Gastroesophageal sphincter (tissue), 4 donors: ENCODE data around the gene CIZ1. TPM values are rescaled to one million over a fixed set of nuclear protein-coding genes. Genes with fewer than 3 reads are reported as not detected.

Source experiments
- ATAC-seq: fragments of 150-250 bp; one replicate; pipeline ENCODE4 v1.9.1; 2016; ENCODE audit warnings: mild to moderate bottlenecking, moderate library complexity
- H3K27ac ChIP-seq, 4 donors: fragments of 200-600 bp; sonication (generic) in 3 of 4; 1 replicate in 3 of 4; 2 replicates in 1 of 4; pipeline ENCODE4 v1.5.1; 2016 to 2019
- H3K27me3 ChIP-seq: fragments of 200-600 bp; sonication (generic); one replicate; pipeline ENCODE4 v1.5.1; 2019
- H3K36me3 ChIP-seq, 2 donors: fragments of 200-600 bp; sonication (generic); one replicate each; pipeline ENCODE4 v1.5.1; 2019; ENCODE audit warnings: control low read depth in 1 of 2
- H3K4me1 ChIP-seq, 3 donors: fragments of 200-600 bp; sonication (generic); 1 replicate in 2 of 3; 2 replicates in 1 of 3; pipeline ENCODE4 v1.5.1; 2016 to 2019; ENCODE audit warnings: control low read depth in 2 of 3
- H3K4me3 ChIP-seq, 2 donors: fragments of 200-600 bp; sonication (generic); one replicate each; pipeline ENCODE4 v1.5.1; 2019; ENCODE audit warnings: mild to moderate bottlenecking in 1 of 2, moderate library complexity in 1 of 2
- H3K9me3 ChIP-seq, 3 donors: fragments of 200-600 bp; sonication (generic); one replicate each; pipeline ENCODE4 v1.5.1; 2017 to 2019; ENCODE audit warnings: control low read depth in 2 of 3
- EP300 ChIP-seq: sonication (generic); formaldehyde crosslinking; IDR thresholded peaks from one replicate; pipeline ENCODE4 v1.6.1; 2017; ENCODE audit warnings: antibody characterized with exemption, mild to moderate bottlenecking
- POLR2A ChIP-seq, 2 donors: fragments of 450-650 bp; IDR thresholded peaks; one replicate each; pipeline ENCODE4 v1.6.1; 2017; ENCODE audit warnings: antibody characterized with exemption in 2 of 2, mild to moderate bottlenecking in 2 of 2, moderate library complexity in 1 of 2
- POLR2AphosphoS5 ChIP-seq: sonication (generic); formaldehyde crosslinking; IDR thresholded peaks from one replicate; pipeline ENCODE4 v1.6.1; 2017; ENCODE audit warnings: antibody characterized with exemption
- WGBS, 2 donors: methylation state at CpG; one replicate each; pipeline ENCODE4 v1.1.5; 2018; ENCODE audit warnings: low coverage in 1 of 2; 5-methylcytosine and 5-hydroxymethylcytosine counted together
- total RNA-seq, 4 donors: library from RNA; depleted of rRNA; stranded (reverse); fragments of >200 nt; gene quantifications; one replicate each; pipeline ENCODE4 v1.1.0, GENCODE V29; 2016
- TF ChIP-seq, protein P1 (sequence below), 4 experiments: fragments of 200-600 bp in 2 of 4; fragments of 450-650 bp in 2 of 4; sonication (generic) in 1 of 4; IDR thresholded peaks; one replicate each; pipeline ENCODE4 v1.5.1; 2017 to 2019; ENCODE audit warnings: antibody characterized with exemption in 4 of 4, mild to moderate bottlenecking in 2 of 4, moderate library complexity in 2 of 4

Gene CIZ1
- total RNA-seq, 4 donors from 2014 or later = 41.7 to 83.9 (median 58.1) TPM

DNA sequence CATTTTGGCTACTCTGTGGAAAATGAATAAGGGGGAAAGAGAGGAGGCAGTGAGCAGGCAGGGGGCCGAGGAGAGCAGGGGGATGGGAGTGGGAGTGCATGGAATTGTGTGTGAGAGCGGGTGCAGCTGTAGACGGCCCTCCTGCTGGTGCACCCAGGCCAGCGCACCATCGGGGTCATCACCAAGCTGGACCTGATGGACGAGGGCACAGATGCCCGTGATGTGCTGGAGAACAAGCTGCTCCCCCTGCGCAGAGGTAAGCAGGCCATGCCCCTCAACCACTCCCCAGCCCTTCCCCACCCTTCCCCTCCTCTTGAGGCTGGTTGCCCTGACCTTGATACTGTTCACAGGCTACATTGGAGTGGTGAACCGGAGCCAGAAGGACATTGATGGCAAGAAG lies 28.5 kb upstream of the CIZ1 start:
- WGBS, 2 donors = 82 to 100% methylated on average over 1 to 8 of the region's 9 CpGs
- H3K27me3 ChIP-seq = no peaks in the 10 kb centered on the region
- no peak overlapping the region for H3K4me3 ChIP-seq
- H3K27ac ChIP-seq = no peak overlapping the region
- TF ChIP-seq, protein P1, sequence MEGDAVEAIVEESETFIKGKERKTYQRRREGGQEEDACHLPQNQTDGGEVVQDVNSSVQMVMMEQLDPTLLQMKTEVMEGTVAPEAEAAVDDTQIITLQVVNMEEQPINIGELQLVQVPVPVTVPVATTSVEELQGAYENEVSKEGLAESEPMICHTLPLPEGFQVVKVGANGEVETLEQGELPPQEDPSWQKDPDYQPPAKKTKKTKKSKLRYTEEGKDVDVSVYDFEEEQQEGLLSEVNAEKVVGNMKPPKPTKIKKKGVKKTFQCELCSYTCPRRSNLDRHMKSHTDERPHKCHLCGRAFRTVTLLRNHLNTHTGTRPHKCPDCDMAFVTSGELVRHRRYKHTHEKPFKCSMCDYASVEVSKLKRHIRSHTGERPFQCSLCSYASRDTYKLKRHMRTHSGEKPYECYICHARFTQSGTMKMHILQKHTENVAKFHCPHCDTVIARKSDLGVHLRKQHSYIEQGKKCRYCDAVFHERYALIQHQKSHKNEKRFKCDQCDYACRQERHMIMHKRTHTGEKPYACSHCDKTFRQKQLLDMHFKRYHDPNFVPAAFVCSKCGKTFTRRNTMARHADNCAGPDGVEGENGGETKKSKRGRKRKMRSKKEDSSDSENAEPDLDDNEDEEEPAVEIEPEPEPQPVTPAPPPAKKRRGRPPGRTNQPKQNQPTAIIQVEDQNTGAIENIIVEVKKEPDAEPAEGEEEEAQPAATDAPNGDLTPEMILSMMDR (IDR thresholded peaks at IDR 0.05) = no peak
- TF ChIP-seq POLR2AphosphoS5 = no peak
- TF ChIP-seq EP300 = no peak
- TF ChIP-seq POLR2A (IDR thresholded peaks at IDR 0.05) = no peak
- H3K36me3 ChIP-seq = peaks cover 0 to 17% of the 10 kb centered on the region in 2 donors
- no peaks in the 10 kb centered on the region for H3K9me3 ChIP-seq
- ATAC-seq = no peak
- H3K4me1 ChIP-seq = peaks cover 0 to 39% (median 5%) of the 10 kb centered on the region in 3 donors

DNA sequence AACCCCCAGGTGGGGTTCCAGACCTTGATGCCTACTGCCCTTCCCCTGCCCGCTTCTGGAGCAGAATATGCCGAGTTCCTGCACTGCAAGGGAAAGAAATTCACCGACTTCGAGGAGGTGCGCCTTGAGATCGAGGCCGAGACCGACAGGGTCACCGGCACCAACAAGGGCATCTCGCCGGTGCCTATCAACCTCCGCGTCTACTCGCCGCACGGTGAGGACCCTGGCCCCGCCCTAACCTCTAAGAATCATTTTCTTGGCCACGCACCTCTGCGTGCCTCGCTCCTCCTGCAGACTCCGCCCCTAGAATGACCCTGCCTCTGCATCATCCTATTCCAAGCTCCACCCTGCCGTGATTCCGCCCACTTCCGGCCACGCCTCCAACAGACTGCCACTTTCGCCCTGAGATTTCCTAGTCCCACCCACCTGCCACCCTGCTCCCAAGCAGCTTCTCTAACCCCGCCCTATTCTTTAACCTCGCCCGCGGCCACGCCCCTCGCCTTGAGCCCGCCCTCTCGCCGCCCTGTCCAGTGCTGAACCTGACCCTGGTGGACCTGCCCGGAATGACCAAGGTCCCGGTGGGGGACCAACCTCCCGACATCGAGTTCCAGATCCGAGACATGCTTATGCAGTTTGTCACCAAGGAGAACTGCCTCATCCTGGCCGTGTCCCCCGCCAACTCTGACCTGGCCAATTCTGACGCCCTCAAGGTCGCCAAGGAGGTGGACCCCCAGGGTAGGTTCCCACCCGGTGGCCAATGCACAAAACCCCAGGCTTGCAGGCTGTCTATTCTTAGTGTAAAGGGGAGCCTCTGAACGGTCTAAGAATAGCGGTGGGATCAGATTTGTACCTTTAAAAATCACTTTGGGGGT lies 27.4 kb upstream of the CIZ1 start:
- peak overlapping the region; percentile 7 to 50 for H3K4me3 ChIP-seq
- ATAC-seq = peak; percentile 93
- peak overlapping the region in 3 of 4 donors; percentile 61 to 67 (median 63) for H3K27ac ChIP-seq
- peaks cover 0 to 17% of the 10 kb centered on the region in 2 donors for H3K36me3 ChIP-seq
- peaks cover 0 to 44% (median 5%) of the 10 kb centered on the region in 3 donors for H3K4me1 ChIP-seq
- 4 to 11% methylated on average over 14 to 16 of the region's 47 CpGs for WGBS, 2 donors
- H3K27me3 ChIP-seq = no peaks in the 10 kb centered on the region
- H3K9me3 ChIP-seq = no peaks in the 10 kb centered on the region
- TF ChIP-seq, protein P1 (IDR thresholded peaks at IDR 0.05) = peak in 2 of 4 experiments; percentile 33 to 39
- no peak for TF ChIP-seq POLR2A (IDR thresholded peaks at IDR 0.05)
- no peak for TF ChIP-seq POLR2AphosphoS5
- TF ChIP-seq EP300 = no peak

DNA sequence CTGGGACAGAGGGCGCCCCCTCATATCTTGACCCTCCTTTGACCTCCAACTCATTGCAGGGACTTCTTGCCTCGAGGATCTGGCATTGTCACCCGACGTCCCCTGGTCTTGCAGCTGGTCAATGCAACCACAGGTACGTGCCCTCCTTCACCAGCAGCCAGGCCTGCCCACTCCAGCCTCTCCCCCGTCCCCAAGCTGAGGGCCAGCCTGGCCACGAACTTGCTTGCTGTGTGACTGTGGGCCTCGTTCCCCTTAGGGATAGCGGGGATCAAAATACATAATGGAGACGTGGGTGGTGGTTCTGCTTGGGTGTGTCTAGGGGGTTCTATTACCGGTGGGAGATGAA lies 26.8 kb upstream of the CIZ1 start:
- 67% methylated on average over 1 of the region's 11 CpGs; no CpG with 5 or more reads in 1 of the 2 donors for WGBS, 2 donors
- H3K4me3 ChIP-seq = peak overlapping the region; percentile 7 to 50
- no peaks in the 10 kb centered on the region for H3K9me3 ChIP-seq
- TF ChIP-seq, protein P1 (IDR thresholded peaks at IDR 0.05) = no peak
- no peak for TF ChIP-seq POLR2AphosphoS5
- no peak for TF ChIP-seq POLR2A (IDR thresholded peaks at IDR 0.05)
- TF ChIP-seq EP300 = no peak
- no peak for ATAC-seq
- peaks cover 0 to 17% of the 10 kb centered on the region in 2 donors for H3K36me3 ChIP-seq
- peaks cover 0 to 44% (median 5%) of the 10 kb centered on the region in 3 donors for H3K4me1 ChIP-seq
- no peaks in the 10 kb centered on the region for H3K27me3 ChIP-seq
- H3K27ac ChIP-seq = peak overlapping the region in 3 of 4 donors; percentile 61 to 67 (median 63)

DNA sequence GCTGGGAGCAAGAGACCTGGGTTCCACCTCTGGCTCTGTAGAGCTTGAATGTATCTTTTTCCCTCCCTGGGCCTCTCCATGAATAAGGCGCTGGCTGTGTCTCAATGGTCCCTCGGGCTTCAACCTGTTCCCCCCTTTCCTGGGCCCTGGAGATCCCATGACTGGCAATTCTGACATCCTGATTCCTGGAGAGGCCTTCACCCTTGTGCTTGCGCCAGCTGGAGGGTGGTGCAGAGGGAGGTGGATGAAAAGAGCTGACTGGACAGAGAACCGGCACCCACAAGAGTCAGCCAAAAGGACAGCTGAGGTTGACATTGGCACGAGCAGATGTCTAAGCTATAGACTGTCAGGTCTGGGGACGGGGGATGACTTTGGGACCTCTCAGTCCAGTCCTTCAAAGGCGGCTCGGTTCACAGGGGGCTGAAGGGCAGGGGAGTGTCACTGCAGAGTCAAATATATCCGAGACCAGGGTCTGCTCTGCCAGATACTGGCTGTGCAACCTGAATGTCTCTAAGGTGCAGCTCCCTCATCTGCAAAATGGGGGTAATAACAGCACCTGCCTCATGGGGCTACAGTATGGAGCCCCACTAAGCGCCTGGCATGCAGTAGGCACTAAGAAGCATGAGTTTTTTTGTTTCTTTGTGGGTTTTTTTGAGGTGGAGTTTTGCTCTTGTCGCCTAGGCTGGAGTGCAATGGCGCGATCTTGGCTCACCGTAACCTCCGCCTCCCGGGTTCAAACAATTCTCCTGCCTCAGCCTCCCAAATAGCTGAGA lies 25.6 kb upstream of the CIZ1 start:
- TF ChIP-seq POLR2AphosphoS5 (no peak), EP300 (no peak)
- Histone ChIP-seq H3K9me3 (no peaks in the 10 kb centered on the region), H3K36me3 (peaks cover 0 to 7% of the 10 kb centered on the region in 2 donors), H3K27me3 (no peaks in the 10 kb centered on the region), H3K4me3 (no peak overlapping the region), H3K4me1 (peaks cover 0 to 44% (median 5%) of the 10 kb centered on the region in 3 donors), H3K27ac (peak overlapping the region in 3 of 4 donors; percentile 69 to 77 (median 70))
- peak; percentile 14 for ATAC-seq
- WGBS, 2 donors = 83 to 90% methylated on average over 1 to 2 of the region's 16 CpGs
